HG03066 (cell line): Measurements from ENCODE around the gene BCL2L12.

Experiments used
- ATAC-seq: cut with Tn5 transposase; IDR thresholded peaks from one replicate; pipeline ENCODE4 v1.9.1; 2021; ENCODE audit warnings: low read depth; ENCODE audit not compliant: unreplicated experiment

The BCL2L12 gene

DNA sequence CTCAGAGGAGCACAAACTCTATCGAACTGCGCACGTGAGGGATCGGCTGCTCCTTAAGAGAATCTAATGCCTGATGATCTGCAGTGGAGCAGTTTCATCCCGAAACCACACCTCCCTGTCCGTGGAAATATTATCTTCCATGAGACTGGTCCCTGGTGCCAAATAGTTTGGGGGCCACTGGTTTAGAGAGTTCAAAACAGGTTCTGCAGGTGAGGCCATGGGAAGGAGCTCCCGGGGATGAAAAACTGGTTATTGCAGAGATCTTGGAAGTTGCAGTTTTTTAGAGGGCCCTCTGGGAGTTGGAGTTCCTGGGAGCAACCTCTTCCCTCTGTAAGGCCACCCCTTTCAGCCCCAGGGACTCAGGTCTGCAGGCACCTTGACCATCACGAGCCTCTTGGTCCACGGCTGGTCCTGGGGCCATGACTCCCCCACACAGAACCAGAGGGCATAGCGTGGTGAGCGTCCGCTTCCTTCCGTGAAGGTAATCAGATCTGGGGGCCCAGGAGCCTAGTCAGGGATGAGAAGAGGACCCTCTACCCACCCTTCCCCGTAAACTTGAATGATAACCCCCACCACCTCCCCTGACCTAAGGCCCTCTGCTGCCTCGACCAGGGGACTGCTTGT, 5.3 kb upstream of the BCL2L12 start:
- no peak for ATAC-seq

DNA sequence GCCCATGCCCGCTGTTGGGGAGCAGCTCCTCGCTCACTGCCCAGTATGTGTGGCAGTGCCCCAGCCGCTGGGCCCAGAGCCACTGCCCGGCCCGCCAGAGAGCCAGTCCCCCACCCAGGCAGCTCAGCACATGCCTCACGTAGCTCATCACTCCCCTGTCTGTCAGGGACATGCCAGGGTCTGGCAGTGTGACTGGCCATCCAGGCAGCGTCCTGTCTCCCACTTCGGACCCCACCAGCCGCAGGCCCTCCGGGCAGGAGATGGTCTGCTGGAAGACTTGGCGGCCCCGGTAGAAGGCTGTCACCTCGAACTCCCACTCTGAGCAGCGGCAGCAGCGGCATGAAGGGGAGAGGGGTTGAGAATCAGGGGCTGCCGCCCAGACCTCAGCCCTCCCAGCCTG, 3.7 kb upstream of the BCL2L12 start:
- no peak for ATAC-seq

DNA sequence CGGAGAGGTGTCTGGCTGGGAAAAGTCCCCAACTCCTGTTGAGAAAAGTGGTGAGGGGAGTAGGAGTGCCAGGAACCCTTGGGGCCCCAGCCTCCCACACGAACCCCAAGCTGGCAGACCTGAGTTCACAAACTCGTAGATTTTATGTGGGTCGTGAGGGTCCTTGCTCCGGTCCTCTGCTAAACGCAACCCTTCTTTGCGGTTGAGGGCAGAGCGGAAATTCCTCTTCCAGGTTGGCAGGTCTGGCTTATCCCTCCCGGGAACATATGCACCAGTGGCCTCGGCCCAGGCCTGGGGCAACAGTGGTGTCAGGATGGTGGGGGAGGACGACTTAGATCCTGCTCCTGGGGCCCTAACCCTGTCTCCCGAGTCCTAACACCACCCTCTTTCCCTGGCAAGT, 2.5 kb upstream of the BCL2L12 start:
- ATAC-seq: no peak

DNA sequence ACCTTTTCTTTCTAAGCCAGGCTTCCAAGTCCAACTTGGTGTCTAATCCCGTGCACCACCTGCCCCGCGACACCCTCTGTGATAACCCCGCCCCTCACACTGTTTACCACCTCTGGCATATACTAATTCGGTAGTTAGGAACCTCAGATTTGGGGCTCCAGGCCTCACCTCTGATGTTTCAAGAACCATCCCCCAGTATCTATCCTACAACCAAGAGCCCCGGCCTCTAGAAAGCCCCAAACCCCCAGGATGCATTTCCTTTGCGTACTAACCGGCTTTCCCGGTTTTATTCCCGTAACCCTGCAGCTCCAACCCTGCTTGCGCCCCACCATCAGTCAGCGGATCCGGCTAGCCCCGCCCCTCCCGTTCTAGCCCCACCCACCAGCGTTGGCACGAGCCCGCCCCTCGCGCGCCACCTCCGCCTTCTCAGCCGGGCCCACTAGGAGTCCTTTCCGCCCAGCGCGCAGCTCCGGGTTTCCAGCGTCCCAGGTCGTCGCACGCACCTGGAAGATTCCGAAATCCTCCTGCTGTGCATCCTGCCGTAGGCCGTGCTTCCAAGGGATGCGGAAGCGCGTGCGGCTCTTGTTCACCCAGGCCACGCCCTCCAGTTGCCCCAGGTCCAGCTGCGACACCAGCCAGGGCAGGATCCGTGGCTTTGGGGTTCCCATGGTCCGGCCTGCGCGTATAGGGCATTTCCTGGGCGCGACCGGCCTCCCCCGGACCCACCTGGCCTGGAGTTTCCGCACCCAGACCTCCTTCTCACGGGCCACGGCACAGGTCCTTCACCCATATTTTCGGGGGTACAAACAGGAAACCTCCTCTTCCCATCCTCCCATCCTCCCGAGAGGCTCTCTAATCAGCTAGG, 1.3 kb upstream of the BCL2L12 start:
- ATAC-seq: no peak

DNA sequence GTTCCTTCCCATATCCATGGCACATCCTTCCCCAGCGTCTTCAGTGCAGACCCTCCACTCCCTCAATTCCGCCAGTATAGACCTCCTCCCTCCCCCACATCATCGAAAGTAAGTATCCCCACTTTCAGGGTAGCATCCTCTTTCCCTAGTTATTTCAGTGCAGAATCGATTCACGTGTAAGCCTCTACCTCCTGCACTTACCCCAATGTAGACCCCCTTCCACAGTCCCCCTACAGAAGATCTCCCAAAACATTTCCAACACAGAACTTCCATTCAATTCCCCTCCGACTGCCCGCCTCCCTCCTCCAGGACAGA, 740 bp upstream of the BCL2L12 start:
- ATAC-seq: no peak

DNA sequence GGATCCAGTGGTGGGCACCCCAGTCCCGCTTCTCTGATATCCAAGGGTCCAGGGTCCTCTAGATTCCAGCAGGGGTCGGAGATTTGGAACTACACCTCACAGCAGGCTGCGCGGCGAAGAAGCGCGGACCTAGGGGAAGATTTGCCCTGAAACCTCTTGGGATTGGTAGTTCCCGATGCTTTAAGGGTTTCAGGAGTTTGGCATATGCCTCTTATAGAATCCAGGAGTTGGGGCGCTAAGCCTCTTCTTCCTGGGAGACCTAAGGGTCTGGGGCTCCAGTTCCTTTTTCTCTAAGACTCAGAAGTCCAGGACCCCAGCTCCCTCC, 349 bp downstream of the BCL2L12 start:
- no peak for ATAC-seq

DNA sequence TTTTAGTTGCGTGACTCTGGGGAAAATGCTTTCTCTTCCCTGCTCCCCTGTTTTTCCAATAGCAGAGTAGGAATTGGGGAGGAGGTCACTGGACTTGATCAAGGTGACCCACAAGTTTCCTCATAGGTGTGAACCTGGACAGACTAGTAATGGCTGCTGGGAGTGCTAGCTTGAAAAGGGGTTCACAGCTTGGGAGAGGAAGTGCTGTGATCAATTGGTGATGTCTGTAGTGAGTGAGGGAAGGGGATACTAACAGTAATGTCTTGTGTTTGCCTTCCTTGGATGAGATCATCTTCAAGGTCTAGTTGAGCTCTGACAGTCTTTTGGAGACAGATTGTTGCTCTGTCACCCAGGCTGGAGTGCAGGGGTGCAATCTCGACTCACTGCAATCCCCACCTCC, 1.7 kb downstream of the BCL2L12 start:
- no peak for ATAC-seq

DNA sequence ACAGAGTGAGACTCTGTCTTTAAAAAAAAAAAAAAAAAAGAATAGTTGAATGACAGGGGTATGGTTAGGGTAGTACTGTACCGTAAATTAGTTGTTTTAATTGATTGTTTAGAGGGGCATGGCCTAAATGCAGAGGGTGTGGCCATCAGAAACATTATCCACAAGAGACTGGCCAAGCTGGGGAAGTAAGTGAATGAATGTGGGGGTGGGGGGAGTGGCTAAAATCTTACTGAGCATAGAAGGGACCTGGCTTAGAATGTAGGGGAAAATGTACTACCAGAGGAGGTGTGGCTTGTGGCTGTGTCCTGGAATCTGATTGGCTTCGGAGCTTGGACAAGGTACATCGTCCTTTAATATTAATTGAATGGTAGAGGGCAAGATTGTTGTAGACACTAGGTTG, 3.8 kb downstream of the BCL2L12 start:
- ATAC-seq: no peak

DNA sequence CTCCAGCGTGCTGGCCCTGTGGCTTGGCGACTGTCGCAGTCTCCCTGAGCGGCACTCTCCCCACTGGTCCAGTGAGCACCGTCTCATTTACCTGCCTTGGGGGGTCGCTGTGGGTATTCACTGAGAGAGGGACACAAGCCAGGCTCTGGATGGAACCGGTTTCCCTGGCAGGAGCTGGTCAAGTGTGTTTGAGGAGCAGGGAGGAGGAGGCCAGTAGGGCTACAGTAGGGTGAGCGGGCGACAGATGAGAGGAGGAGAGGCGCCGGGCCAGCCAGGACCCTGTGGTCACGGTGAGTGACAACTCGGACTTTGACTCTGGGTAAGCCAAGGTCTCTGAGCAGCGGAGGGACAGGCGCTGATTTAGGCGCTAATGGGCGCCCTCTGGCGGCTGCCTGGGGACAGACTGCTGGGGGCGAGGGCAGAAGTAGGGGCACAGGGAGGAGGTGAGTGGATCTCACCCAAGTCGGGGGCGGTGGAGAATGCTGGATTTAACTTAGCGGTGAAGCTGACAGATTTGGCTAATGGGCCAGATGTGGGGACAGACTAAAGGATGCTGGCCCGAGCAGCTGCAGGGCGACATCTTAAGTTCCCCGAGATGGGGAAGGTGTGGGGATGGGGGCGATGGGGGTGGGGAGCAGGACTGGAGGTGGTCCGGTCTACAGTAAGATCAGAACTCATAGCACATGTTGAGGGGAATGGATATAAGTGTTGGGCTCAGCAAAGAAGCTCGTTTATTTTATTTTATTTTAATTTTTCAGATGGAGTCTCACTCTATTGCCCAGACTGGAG, 6.6 kb downstream of the BCL2L12 start:
- no peak for ATAC-seq

DNA sequence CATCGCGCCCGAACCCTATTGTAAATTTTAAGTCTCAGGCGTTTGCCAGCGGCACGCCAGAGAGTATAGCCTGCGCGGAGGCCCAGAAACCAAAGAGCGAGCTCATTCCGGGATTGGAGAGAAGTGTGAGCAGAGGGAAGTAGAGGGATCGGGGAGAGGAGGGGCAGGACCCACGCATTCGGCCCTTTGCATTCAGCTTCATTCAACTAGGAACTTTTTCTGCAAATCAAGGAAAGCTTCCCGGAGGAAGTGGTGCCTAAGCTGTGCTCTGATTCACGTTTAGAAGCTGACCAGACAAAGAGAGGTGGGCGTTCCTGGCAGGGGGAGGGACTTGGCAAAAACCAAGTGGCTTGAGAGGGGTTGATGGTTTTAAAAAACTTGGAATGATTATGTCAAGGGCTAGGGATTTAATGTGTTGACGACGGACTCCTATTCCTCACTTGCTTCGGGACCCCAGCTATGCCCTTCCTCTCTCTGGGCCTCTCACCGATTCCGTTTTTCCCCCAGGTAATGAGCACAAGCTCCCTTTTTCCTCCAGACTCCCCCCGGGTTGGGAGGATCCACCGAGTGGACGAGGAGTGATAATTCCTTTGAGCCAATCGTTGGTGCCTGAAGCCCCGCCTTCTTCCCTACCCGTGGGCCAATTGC, 10.5 kb downstream of the BCL2L12 start:
- ATAC-seq: peak; percentile 21

DNA sequence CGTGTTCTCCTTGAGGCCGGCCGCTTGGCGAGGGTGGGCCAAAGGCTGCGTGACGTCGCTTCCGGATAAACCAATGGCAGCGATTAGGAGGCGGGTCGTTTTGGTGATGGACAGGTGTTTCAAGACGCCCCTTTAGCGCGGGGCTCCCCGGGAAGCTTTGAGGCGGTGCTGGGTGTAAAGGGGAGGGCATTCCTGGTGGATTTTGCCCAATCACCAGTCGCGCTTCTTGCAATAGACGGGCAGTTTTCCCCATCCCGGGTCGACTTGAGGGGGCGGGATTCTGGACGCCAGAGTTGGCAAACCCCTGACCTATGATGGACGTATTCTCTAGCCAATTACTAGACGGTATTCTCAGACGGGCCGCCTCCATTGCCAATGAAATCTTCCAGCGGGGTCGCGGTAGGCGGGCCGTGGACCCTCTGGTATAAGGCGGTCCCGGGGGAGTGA, 11.1 kb downstream of the BCL2L12 start:
- peak; percentile 63 for ATAC-seq

DNA sequence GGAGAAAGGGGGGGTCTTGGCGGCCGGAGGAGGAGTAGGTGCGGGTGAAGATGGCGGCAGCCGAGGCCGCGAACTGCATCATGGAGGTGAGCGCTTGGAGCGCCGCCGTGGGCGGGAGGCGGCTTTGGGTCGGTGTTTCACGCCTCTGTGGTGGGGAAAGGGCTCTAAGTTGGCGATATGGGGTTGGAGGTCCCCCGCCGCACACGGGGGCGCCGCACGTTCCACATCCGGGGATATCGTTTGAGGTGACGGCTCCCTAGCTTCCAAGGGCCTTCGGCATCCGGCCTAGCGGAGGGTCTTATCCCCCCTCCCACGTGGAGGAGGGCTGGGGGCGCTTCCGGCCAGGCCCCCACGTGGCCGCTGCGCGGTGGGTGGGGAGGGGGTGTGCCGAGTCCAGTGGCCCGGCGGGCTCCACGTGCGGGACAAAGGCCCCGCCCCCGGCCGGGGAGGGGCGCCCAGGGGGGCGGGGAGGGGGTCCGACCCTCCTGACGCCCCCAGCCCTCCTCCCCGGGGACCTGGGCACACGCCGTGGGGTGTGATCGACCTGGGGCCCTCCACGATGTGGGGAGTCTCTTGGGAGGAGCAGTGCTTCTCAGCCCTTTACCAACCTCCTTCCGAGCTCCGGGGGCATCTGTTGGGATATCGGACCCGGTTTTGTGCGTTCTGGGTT, 11.6 kb downstream of the BCL2L12 start, which contains the start of gene PRMT1:
TSS of gene PRMT1 (plus strand) at position 41 of the 670 bp plus-strand sequence. CDS start at position 51, 10 bp downstream.
- no peak for ATAC-seq

DNA sequence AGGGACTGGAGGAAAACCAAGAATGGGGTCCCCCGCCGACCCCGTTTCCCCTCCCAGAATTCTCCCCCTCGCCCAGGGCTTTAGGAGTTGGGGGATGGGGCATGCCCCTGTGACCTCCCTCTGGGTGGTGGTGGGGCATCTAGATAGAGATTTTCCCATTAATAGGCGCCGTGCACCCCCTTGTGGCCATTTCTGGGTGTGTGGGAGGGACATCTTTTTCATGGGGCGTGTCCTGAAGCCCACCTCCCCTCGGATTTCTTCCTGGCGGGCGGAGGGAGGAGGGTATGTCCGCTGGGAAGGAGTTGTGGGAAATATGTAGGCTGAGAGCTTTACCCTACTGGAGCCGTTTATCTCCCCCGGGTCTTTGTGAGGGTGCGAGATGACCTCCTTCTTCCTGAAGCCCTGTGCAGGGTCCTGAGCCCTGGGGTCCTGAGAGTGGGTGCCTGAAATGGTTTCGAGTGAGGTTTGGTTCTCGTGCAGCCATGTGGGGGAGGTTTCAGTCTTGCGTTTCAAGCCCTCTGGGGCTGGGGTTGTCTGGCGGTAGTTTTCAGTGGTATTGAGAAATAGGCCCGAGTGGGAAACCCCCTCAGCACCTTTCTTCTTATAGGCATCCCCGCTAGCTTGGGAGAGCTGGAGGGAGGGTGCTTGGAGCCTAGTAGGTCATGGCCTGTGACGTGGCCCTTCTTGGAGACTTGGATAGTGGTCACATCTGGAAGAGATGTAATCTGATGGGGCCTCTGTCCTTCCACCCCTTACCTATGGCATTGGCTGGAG, 12.4 kb downstream of the BCL2L12 start:
- ATAC-seq: no peak

DNA sequence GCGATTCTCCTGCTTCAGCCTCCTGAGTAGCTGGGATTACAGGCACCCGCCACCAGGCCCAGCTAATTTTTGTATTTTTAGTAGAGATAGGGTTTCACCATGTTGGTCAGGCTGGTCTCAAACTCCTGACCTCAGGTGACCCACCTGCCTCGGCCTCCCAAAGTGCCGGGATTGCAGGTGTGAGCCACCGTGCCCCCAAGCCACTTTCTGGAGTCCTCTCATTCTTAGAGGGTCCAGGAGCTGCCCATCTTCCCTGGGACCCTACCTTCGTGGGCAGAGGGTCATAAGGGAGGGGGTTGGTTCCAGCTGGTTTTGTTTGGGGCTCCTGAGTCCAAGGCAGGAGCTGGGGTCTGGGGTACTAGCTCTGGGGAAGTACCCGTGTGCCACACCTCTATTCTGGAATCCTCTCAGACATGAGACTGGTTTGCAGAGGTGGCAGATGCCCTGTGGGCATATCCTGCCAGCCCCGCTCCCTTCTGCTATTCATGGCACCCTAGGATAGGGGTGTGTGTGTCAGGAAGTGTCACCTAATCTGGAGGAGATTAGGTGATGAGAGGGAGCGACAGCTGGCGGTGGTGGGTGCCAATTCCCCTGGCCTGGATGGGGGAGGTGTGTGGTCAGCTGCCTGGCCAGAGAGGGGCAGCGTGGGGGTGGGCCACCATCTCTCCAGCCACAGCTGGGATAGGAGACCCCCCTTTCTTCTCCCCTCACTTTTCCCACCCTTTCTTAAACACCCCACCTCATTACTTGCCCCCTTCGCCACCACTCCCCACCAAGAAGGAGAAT, 13.4 kb downstream of the BCL2L12 start:
- ATAC-seq: no peak

DNA sequence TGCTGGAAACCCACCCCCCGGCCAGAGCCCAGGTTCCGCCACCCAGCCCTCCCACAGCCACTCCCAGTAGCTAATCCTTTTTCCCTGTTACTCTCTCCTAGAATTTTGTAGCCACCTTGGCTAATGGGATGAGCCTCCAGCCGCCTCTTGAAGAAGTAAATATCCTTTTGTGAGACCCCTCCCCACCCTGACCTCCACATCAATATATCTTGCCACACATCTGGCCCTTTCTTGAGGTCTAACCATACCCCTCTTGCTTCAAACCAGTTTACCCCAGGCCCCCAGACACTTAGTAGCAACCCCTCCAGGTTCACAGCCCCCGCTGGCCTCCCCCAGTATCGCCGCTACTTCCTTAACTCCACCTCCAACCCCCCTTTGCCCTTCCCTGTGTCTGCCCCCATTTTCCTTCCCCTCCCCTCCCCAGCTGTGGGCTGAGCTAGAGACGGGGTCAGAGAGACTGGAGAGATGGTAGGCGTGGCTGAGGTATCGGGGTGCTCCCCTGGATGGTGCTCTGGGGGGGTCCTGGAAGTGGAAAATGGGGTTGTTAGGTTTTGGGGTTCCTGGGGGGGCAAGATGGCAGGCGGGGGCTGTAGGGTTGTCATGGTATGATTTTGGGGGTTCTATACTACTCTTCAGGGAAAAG, 14.2 kb downstream of the BCL2L12 start:
- ATAC-seq: no peak

DNA sequence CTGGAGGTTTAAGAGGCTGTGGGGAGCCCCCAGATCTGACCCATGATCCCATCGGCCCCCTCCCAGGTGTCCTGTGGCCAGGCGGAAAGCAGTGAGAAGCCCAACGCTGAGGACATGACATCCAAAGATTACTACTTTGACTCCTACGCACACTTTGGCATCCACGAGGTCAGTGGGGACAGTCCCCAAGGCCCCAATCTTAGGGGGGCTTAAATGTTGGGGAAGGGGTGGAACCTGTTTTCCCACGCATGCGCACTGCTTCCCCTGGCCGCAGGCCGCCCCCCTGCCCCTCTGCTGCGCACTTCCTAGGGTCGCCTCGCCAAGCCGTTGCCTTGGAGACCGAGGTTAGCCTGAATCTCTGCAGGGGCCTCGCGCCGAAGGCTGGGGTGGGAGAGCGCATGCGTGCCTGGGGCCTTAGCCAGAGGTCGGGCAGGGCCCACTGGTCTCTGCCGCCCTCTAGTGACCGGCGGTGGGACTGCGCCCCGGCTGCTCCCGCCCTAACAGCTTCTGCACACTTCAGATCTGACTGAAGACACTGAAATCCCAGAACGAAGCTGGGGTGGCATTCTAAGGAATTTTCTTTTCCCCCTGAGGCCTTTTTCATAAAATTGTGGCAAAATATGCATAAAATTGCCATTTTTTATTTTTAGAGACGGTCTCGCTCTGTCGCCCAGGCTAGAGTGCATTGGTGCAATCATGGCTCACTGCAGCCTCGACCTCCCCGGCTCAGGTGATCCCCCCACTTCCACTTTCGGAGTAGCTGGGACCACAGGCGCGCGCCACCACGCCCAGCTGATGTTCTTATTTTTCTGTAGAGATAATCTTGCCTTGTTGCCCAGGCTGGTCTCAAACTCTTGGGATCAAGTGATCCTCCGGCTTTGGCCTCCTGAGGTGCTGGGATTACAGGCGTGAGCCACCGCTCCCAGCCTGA, 15.0 kb downstream of the BCL2L12 start:
- ATAC-seq: no peak

DNA sequence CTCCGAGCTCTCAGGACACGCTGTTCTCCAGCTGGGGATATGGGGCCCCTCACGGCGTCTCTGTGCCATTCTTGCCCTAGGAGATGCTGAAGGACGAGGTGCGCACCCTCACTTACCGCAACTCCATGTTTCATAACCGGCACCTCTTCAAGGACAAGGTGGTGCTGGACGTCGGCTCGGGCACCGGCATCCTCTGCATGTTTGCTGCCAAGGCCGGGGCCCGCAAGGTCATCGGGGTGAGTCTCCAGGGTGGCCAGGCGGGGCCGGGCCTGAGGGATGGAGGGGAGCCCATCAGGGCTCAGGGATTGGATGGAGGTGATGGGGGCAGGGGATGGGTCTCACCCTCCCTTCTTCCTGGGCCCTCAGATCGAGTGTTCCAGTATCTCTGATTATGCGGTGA, 16.1 kb downstream of the BCL2L12 start:
- no peak for ATAC-seq
